K562 (cell line): ENCODE results near the gene RPUSD1. TPM values are rescaled to one million over a fixed set of nuclear protein-coding genes. Genes with fewer than 3 reads are reported as not detected.

Source experiments
- ATAC-seq: fragments of 200-7000 bp; cut with Tn5 transposase; 3 replicates; pipeline ENCODE4 v1.9.1; 2020; ENCODE audit warnings: moderate library complexity
- BruUV-seq: library from RNA; stranded (reverse); fragments of 400-500 nt; replicated peaks from 2 replicates; lab custom pipeline; 2021; lab: Mats Ljungman, UMichigan
- CTCF ChIA-PET: fragments of 300-600 bp; formaldehyde crosslinking; extraction: SDS; loops from one replicate; lab custom pipeline; 2021; ENCODE audit warnings: low intra/inter-chr PET ratio; lab: Yijun Ruan, JAX
- POLR2A ChIA-PET: fragments of 300-600, 350-650 bp; sonication (Branson Sonifier 250); formaldehyde crosslinking; extraction: SDS; loops from one replicate; lab custom pipeline; 2021; ENCODE audit warnings: antibody characterized with exemption, inconsistent platforms; lab: Yijun Ruan, JAX
- DNase-seq, 4 experiments: peaks; one replicate each; pipeline versions ENCODE4 v3.0.0 to v3.0.0-alpha.2; 2011 to 2018; ENCODE audit warnings: low spot score in 3 of 4, mixed read lengths in 3 of 4; ENCODE audit errors: extremely low read depth in 1 of 4
- FAIRE-seq: peaks from 2 replicates; lab custom pipeline; 2011; peaks lifted over from hg19 to GRCh38; lab: Jason Lieb, UNC
- H2AFZ ChIP-seq: 2 replicates; pipeline ENCODE4 v1.6.0; 2011; ENCODE audit warnings: low read depth, low read length, control low read depth, inconsistent platforms
- H3K27ac ChIP-seq: fragments of 200-600 bp; 3 replicates; pipeline ENCODE4 v1.8.0; 2011; ENCODE audit warnings: low read depth, mild to moderate bottlenecking, control low read depth, inconsistent platforms, low read length, moderate library complexity, mixed read lengths; ENCODE audit errors: extremely low read depth
- H3K27me3 ChIP-seq, 2 experiments: fragments of 300-600 bp in 1 of 2; 2 replicates in 1 of 2; 3 replicates in 1 of 2; pipeline versions ENCODE4 v1.6.0 to v1.8.0; 2011; ENCODE audit warnings: inconsistent platforms in 2 of 2, low read length in 2 of 2, mild to moderate bottlenecking in 1 of 2, mixed read lengths in 1 of 2, moderate library complexity in 1 of 2; ENCODE audit not compliant: control insufficient read depth in 2 of 2, insufficient read depth in 2 of 2
- H3K36me3 ChIP-seq: fragments of 300-600 bp; 3 replicates; pipeline ENCODE4 v1.8.0; 2011; ENCODE audit warnings: mild to moderate bottlenecking, low read length, inconsistent platforms; ENCODE audit not compliant: control insufficient read depth, insufficient read depth
- H3K4me1 ChIP-seq, 2 experiments: fragments of 200-600 bp in 1 of 2; replicated peaks in 1 of 2; 2 replicates in 1 of 2; 3 replicates in 1 of 2; pipeline versions ENCODE4 v1.5.1 to v1.8.0; 2011; ENCODE audit warnings: inconsistent platforms in 2 of 2, low read length in 2 of 2, mild to moderate bottlenecking in 1 of 2, mixed read lengths in 1 of 2, moderate library complexity in 1 of 2; ENCODE audit not compliant: control insufficient read depth in 2 of 2, insufficient read depth in 2 of 2
- H3K4me2 ChIP-seq: 2 replicates; pipeline ENCODE4 v1.6.1; 2011; ENCODE audit warnings: low read length, control low read depth, inconsistent platforms, mixed read lengths; ENCODE audit not compliant: insufficient read depth
- H3K4me3 ChIP-seq: fragments of 200-600 bp; sonication (generic), shearing (Covaris generic); 2 replicates; pipeline ENCODE4 v1.5.1; 2016; ENCODE audit warnings: control low read depth, inconsistent platforms
- H3K79me2 ChIP-seq: fragments of 200-600 bp; 3 replicates; pipeline ENCODE4 v1.8.0; 2011; ENCODE audit warnings: low read length, inconsistent platforms; ENCODE audit not compliant: control insufficient read depth, insufficient read depth
- H3K9ac ChIP-seq, 2 experiments: 2 replicates each; pipeline versions ENCODE4 v1.6.0 to v1.6.1; 2011; ENCODE audit warnings: low read depth in 2 of 2, low read length in 2 of 2, control low read depth in 1 of 2, inconsistent platforms in 1 of 2, mild to moderate bottlenecking in 1 of 2, mixed read lengths in 1 of 2; ENCODE audit not compliant: insufficient read depth in 1 of 2
- H3K9me1 ChIP-seq: one replicate; pipeline ENCODE4 v1.6.0; 2011; ENCODE audit warnings: inconsistent platforms, mild to moderate bottlenecking, low read length, moderate library complexity; ENCODE audit not compliant: control insufficient read depth, insufficient read depth
- H3K9me3 ChIP-seq: replicated peaks from 2 replicates; pipeline ENCODE4 v1.5.1; 2011; ENCODE audit warnings: low read depth, low read length, inconsistent platforms; ENCODE audit not compliant: control insufficient read depth, insufficient read depth
- H4K20me1 ChIP-seq: replicated peaks from 2 replicates; pipeline ENCODE4 v1.6.1; 2011; ENCODE audit warnings: low read length, inconsistent platforms, mixed read lengths; ENCODE audit not compliant: control insufficient read depth, insufficient read depth
- CBX2 ChIP-seq: fragments of 200-600 bp; sonication (generic); IDR thresholded peaks from one replicate; pipeline ENCODE4 v1.6.1; 2012; ENCODE audit warnings: mild to moderate bottlenecking, low read length, inconsistent platforms; ENCODE audit not compliant: insufficient read depth, poor library complexity, severe bottlenecking
- RBFOX2 ChIP-seq: fragments of 200-400 bp; formaldehyde crosslinking; IDR thresholded peaks from 2 replicates; pipeline ENCODE4 v1.6.1; 2017; ENCODE audit warnings: low read depth, mild to moderate bottlenecking, low read length, moderate library complexity
- WGBS: fragments of 100-300 bp; shearing (Covaris generic); methylation state at CpG from one replicate; pipeline ENCODE4 v1.1.6; 2016; ENCODE audit warnings: low coverage, mixed read lengths; ENCODE audit not compliant: insufficient coverage; ENCODE audit errors: missing lambda C conversion rate; 5-methylcytosine and 5-hydroxymethylcytosine counted together
- in situ Hi-C: fragments of 300-500 bp; cut with MboI; formaldehyde crosslinking; loops from 4 replicates; pipeline ENCODE4 v1.15.0; 2018; ENCODE audit warnings: inconsistent platforms, mixed read lengths
- intact Hi-C: fragments of 100-400 bp; cut with micrococcal nuclease; formaldehyde crosslinking; loops from 2 replicates; pipeline ENCODE4 v1.14.2; 2022
- polyA plus RNA-seq, 8 experiments: library from polyadenylated mRNA; depleted of rRNA in 4 of 8; stranded (reverse) in 5 of 8; unstranded in 3 of 8; fragments of >200 nt; fragmentation: Nextera tagmentation in 2 of 8; fragmentation: Illumina TruSeq in 1 of 8; extraction: Ambion mirVana in 2 of 8; extraction: Trizol in 1 of 8; gene quantifications; 2 replicates each; pipeline versions ENCODE4 v1.2.1 to v1.2.3, GENCODE V29; 2011 to 2014; ENCODE audit warnings: inconsistent platforms in 1 of 8, missing spikeins in 1 of 8
- total RNA-seq, 7 experiments: library from RNA; depleted of rRNA in 6 of 7; stranded (reverse); fragments of >200 nt in 6 of 7; fragmentation: Illumina TruSeq in 2 of 7; extraction: Trizol in 2 of 7; gene quantifications; 2 replicates each; pipeline versions ENCODE4 v1.2.1 to v1.2.3, GENCODE V29; 2011 to 2021; ENCODE audit warnings: low replicate concordance in 1 of 7

The RPUSD1 gene
- total and polyA plus RNA-seq, 9 of the 15 experiments (the other 6 are each of a cell fraction or from before 2014, with no cell fraction given): 0.45 to 56.6 (median 12.0) TPM

DNA sequence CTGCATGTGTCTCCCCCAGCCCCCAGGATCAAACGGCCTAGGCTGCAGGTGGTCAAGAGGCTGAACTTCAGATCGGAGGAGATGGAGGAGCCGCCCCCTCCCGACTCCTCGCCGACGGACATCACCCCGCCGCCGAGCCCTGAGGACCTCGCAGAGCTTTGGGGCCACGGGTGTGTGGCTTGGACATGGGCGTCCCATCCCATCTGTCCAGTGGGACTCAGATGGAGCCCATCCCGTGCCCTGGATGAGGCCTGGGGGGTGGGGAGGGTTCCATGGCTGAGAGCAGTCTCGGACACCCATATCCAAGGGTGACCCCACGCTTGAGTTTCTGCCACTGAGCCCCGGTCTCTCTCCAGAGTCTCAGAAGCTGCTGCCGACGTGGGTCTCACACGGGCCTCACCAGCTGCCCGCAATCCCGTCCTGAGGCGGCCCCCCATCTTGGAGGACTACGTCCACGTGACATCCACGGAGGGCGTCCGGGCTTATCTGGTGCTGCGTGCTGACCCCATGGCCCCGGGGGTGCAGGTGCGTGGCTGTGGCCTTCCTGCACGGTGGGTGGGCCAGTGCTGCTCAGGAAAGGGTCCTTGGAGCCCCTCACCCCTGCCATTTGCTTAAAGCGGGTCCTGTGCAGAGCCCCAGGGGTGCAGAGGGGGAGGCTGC lies 1.1 kb upstream of the RPUSD1 start:
- no peak for ATAC-seq
- peaks cover 29% of the 10 kb centered on the region for H3K79me2 ChIP-seq
- ChIA-PET CTCF (interaction anchor here (0.6 kb wide), 1 partner anchor 81 kb away, joined by 5 read pairs; no protein-coding TSS in a partner anchor), POLR2A (interaction anchor here (0.7 to 1.3 kb wide), 4 partner anchors 13 to 82 kb away, joined by 3 to 5 read pairs (median 3); no protein-coding TSS in a partner anchor)
- peak overlapping the region; percentile 81 to 98 for H3K9ac ChIP-seq
- 0 out of 2 replicates have a peak, but pooled peaks have one; percentile 11 for TF ChIP-seq RBFOX2
- no peak for TF ChIP-seq CBX2
- no peaks in the 10 kb centered on the region for H3K9me3 ChIP-seq
- in situ Hi-C loops: loop anchor here (5.0 kb wide), 2 partner anchors 47 to 77 kb away; partner anchors contain the start of gene CIAO3
- H3K4me2 ChIP-seq: peak overlapping the region; percentile 84
- intact Hi-C loops: no loop called here
- H2AFZ ChIP-seq: peak overlapping the region; percentile 90; the same call in 1 of the 2 replicates
- 47% methylated on average over 32 of the region's 33 CpGs for WGBS
- peaks cover 11 to 94% of the 10 kb centered on the region in 2 experiments; a peak in 4 of 5 replicates for H3K4me1 ChIP-seq
- peak overlapping the region; percentile 89 for H3K4me3 ChIP-seq
- no peak for DNase-seq
- no peak for FAIRE-seq
- H3K27me3 ChIP-seq: no peaks in the 10 kb centered on the region
- peak overlapping the region; percentile 83; the same call in 2 of the 3 replicates for H3K27ac ChIP-seq
- no peaks in the 10 kb centered on the region for H3K9me1 ChIP-seq
- peaks cover 4% of the 10 kb centered on the region; the same call in 1 of the 2 replicates for H4K20me1 ChIP-seq
- peaks cover 76% of the 10 kb centered on the region; the same call in 2 of the 3 replicates for H3K36me3 ChIP-seq
- BruUV-seq: no TSS peak
